ENCODE data around the gene SLC39A11. TPM values are rescaled to one million over a fixed set of nuclear protein-coding genes. Genes with fewer than 3 reads are reported as not detected.

The SLC39A11 gene
- total and polyA plus RNA-seq, 2 of the 13 experiments (the other 11 are each of a cell fraction or from before 2014, with no cell fraction given), result 17.2 to 31.5 TPM

DNA sequence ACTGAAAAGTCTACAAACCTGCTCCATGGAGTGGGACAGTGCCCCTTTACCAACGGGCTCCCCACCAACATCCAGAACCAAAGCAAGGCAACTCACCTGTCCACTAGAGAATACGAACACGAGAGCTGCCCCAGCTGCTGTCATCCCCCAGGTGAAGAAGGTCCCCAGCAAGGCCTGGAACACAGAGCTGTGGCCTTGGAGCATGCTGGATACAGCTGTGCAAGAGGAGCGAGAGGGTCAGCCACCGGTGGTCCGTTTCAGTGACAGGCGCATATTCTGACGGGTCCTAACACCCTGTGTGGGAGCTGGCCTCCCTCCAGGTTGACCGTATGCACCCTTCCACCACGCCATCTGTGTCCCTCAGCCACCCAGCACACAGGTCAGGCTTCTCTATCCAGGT is 3.9 kb downstream of the SLC39A11 start (continued):
- TF ChIP-seq ZBTB7B (CRISPR knock-in tag; IDR thresholded peaks at IDR 0.05) (no peak), TARDBP (CRISPR knock-in tag; IDR thresholded peaks at IDR 0.05) (no peak)

DNA sequence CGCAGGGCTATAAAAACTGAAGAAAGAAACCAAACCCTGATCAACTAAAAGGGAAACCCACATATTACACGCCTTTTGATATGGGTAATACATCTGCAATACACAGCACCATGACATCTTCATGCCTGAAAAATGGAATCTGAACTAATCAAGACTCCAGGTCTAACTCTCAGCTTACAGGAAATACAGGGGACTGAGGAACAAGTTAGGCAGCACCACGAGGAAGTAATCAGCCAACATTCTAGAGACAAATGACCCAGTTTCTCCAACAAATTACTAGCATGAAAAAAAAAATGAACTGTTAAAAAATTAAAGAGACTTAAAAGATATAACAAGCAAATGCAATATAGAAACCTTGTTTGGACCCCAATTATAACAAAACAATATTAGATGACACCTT is 9.1 kb downstream of the SLC39A11 start:
- peak; percentile 51; the same call in 1 of the 2 replicates for TF ChIP-seq ZNF484 (CRISPR knock-in tag; IDR thresholded peaks at IDR 0.05; ENCODE audit: borderline replicate concordance, low read depth)
- TF ChIP-seq, protein P1, sequence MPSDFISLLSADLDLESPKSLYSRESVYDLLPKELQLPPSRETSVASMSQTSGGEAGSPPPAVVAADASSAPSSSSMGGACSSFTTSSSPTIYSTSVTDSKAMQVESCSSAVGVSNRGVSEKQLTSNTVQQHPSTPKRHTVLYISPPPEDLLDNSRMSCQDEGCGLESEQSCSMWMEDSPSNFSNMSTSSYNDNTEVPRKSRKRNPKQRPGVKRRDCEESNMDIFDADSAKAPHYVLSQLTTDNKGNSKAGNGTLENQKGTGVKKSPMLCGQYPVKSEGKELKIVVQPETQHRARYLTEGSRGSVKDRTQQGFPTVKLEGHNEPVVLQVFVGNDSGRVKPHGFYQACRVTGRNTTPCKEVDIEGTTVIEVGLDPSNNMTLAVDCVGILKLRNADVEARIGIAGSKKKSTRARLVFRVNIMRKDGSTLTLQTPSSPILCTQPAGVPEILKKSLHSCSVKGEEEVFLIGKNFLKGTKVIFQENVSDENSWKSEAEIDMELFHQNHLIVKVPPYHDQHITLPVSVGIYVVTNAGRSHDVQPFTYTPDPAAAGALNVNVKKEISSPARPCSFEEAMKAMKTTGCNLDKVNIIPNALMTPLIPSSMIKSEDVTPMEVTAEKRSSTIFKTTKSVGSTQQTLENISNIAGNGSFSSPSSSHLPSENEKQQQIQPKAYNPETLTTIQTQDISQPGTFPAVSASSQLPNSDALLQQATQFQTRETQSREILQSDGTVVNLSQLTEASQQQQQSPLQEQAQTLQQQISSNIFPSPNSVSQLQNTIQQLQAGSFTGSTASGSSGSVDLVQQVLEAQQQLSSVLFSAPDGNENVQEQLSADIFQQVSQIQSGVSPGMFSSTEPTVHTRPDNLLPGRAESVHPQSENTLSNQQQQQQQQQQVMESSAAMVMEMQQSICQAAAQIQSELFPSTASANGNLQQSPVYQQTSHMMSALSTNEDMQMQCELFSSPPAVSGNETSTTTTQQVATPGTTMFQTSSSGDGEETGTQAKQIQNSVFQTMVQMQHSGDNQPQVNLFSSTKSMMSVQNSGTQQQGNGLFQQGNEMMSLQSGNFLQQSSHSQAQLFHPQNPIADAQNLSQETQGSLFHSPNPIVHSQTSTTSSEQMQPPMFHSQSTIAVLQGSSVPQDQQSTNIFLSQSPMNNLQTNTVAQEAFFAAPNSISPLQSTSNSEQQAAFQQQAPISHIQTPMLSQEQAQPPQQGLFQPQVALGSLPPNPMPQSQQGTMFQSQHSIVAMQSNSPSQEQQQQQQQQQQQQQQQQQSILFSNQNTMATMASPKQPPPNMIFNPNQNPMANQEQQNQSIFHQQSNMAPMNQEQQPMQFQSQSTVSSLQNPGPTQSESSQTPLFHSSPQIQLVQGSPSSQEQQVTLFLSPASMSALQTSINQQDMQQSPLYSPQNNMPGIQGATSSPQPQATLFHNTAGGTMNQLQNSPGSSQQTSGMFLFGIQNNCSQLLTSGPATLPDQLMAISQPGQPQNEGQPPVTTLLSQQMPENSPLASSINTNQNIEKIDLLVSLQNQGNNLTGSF (CRISPR knock-in tag; IDR thresholded peaks at IDR 0.05), result no peak
- WGBS (ENCODE audit: low lambda C conversion rate), result 75% methylated on average over 3 of the region's 3 CpGs
- in situ Hi-C loops (cut with HindIII; ENCODE audit: extremely low pct_ligation_motif_present, low pct_unique_long_range_greater_than_20kb) (no loop called here), intact Hi-C loops (cut with micrococcal nuclease; ENCODE audit: unreplicated experiment) (no loop called here)
- BruUV-seq (replicated peaks), result no TSS peak
- FAIRE-seq (no peak), DNase-seq (ENCODE audit: low spot score) (no peak), ATAC-seq (no peak)
- Histone ChIP-seq H3K27me3 (ENCODE audit: control insufficient read depth in 1 of 2, insufficient read depth in 2 of 2, low read length in 2 of 2) (no peaks in the 10 kb centered on the region), H3K4me1 (ENCODE audit: insufficient read depth, low read length) (peaks cover 24% of the 10 kb centered on the region), H3K79me2 (ENCODE audit: insufficient read depth, low read length) (no peaks in the 10 kb centered on the region), H3K4me3 (replicated peaks in 1 of 3; ENCODE audit: insufficient read depth in 1 of 3, low read depth in 2 of 3, low read length in 3 of 3) (no peak overlapping the region), H3K27ac (ENCODE audit: extremely low read length, insufficient read depth, low read length) (no peak overlapping the region), H4K20me1 (ENCODE audit: insufficient read depth, low read length) (no peaks in the 10 kb centered on the region), H3K4me2 (ENCODE audit: low read depth, low read length) (no peak overlapping the region), H3K9ac (ENCODE audit: insufficient read depth, low read depth, low read length) (no peak overlapping the region), H3K9me3 (ENCODE audit: low read length) (no peaks in the 10 kb centered on the region), H3K36me3 (replicated peaks in 1 of 2; ENCODE audit: control insufficient read depth in 1 of 2, insufficient read depth in 2 of 2, low read length in 2 of 2) (peaks cover 5 to 27% of the 10 kb centered on the region in 2 experiments), H2AFZ (ENCODE audit: low read length) (no peak overlapping the region)
- ChIA-PET POLR2A (no interaction called here), CTCF (ENCODE audit: low intra/inter-chr PET ratio, low total read pairs) (no interaction called here)

All from HepG2 (cell line).